ENCODE measurements around the gene PMM2.

GRCh38 chr16:8846401-8846932, 48.8 kb downstream of the PMM2 start:
- TF ChIP-seq FOXK2 (IDR thresholded peaks at IDR 0.05): no peak
- TF ChIP-seq SP1 (IDR thresholded peaks at IDR 0.05): no peak
- no peak for TF ChIP-seq TARDBP (IDR thresholded peaks at IDR 0.05)
- no peak for TF ChIP-seq CTBP1 (IDR thresholded peaks at IDR 0.05; ENCODE audit: borderline replicate concordance)
- TF ChIP-seq ELF4 (IDR thresholded peaks at IDR 0.05): no peak
- no peak for TF ChIP-seq ARNT (IDR thresholded peaks at IDR 0.05)
- no peak for TF ChIP-seq FOXM1 (IDR thresholded peaks at IDR 0.05; ENCODE audit: borderline replicate concordance)
- TF ChIP-seq L3MBTL2 (conservative IDR thresholded peaks at IDR 0.05): no peak
- no peak for TF ChIP-seq FOXA1 (IDR thresholded peaks at IDR 0.05)
- TF ChIP-seq HDGF (IDR thresholded peaks at IDR 0.05; ENCODE audit: borderline replicate concordance): no peak
- no peak for TF ChIP-seq NFRKB (IDR thresholded peaks at IDR 0.05)
- TF ChIP-seq LEF1 (IDR thresholded peaks at IDR 0.05; ENCODE audit: borderline replicate concordance): no peak
